Neuron (in vitro differentiated cells): ENCODE data around the gene PFAS.
A peak's percentile ranks its signal among the peaks of the same experiment; 100 is the strongest.

Source experiments
- H2AFZ ChIP-seq: one replicate; pipeline ENCODE4 v1.6.1; 2013; ENCODE audit warnings: low read depth, mild to moderate bottlenecking, inconsistent platforms, low read length, moderate library complexity
- H3K27me3 ChIP-seq: one replicate; pipeline ENCODE4 v1.6.1; 2013; ENCODE audit warnings: low read length; ENCODE audit not compliant: insufficient read depth
- H3K36me3 ChIP-seq: one replicate; pipeline ENCODE4 v1.6.1; 2013; ENCODE audit warnings: low read length; ENCODE audit not compliant: insufficient read depth
- H3K4me1 ChIP-seq: one replicate; pipeline ENCODE4 v1.6.1; 2013; ENCODE audit warnings: low read length; ENCODE audit not compliant: insufficient read depth
- H3K4me3 ChIP-seq: 2 replicates; pipeline ENCODE4 v1.5.1; 2013; ENCODE audit warnings: mild to moderate bottlenecking, low read length, moderate library complexity
- H3K9me3 ChIP-seq: one replicate; pipeline ENCODE4 v1.6.1; 2013; ENCODE audit warnings: low read length

The PFAS gene

GRCh38 chr17:8311131-8311790, 62.2 kb downstream of the PFAS start:
- no peaks in the 10 kb centered on the region for H3K9me3 ChIP-seq
- H3K4me3 ChIP-seq, result no peak overlapping the region
- H3K27me3 ChIP-seq, result peaks cover 61% of the 10 kb centered on the region

DNA sequence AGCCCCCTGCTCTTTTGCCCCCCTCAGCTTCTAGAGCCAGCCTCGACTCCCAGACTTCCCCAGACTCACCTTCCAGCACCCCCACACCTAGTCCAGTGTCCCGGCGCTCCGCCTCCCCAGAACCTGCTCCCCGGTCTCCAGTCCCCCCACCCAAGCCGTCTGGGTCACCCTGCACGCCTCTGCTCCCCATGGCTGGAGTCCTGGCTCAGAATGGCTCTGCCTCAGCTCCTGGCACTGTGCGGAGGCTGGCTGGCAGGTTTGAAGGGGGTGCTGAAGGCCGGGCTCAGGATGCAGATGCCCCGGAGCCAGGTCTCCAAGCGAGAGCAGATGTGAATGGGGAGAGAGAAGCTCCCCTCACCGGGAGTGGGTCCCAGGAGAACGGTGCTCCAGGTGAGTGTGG, 63.2 kb downstream of the PFAS start:
- Histone ChIP-seq H2AFZ (no peak overlapping the region), H3K27me3 (peaks cover 67% of the 10 kb centered on the region), H3K4me1 (peaks cover 16% of the 10 kb centered on the region), H3K4me3 (no peak overlapping the region), H3K36me3 (no peaks in the 10 kb centered on the region), H3K9me3 (no peaks in the 10 kb centered on the region)

More at GRCh38 chr17:8311131-8311790, 62.2 kb downstream of the PFAS start:
- H3K4me1 ChIP-seq, result peaks cover 16% of the 10 kb centered on the region
- no peaks in the 10 kb centered on the region for H3K36me3 ChIP-seq
- no peak overlapping the region for H2AFZ ChIP-seq

DNA sequence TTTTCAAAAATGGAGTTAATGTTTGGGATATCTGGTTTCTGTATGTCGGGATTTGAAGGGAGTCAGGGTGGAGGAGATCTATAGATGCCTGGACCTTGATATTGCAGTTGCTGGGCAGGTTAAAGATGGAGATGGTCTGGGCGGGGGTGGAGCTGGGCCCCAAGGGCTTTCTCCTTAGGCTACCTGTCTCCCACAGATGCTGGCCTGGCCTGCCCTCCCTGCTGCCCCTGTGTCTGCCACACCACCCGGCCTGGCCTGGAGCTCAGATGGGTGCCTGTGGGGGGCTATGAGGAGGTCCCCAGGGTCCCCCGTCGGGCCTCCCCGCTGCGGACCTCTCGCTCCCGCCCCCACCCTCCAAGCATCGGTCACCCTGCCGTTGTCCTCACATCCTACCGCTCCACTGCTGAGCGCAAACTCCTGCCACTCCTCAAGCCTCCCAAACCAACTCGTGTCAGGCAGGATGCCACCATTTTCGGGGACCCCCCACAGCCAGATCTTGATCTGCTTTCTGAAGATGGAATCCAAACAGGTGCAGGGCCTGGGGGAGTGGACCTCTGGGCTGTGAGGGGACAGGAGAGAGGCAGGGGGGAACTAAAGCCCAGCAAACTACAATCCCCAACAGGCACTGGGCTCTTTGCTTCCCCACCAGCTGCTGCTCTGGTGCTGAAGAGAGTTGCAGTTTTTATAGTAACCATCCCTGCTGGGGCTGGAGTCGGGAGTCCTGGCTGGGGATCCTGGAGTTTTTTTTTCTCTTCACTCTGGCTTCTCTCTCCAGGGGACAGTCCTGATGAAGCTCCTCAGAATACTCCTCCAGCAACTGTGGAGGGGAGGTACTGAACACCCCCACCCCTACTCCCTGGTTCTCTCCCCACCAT, 63.9 kb downstream of the PFAS start:
- Histone ChIP-seq H3K4me3 (no peak overlapping the region), H3K9me3 (no peaks in the 10 kb centered on the region), H2AFZ (no peak overlapping the region), H3K36me3 (no peaks in the 10 kb centered on the region), H3K27me3 (peaks cover 71% of the 10 kb centered on the region), H3K4me1 (peaks cover 16% of the 10 kb centered on the region)

DNA sequence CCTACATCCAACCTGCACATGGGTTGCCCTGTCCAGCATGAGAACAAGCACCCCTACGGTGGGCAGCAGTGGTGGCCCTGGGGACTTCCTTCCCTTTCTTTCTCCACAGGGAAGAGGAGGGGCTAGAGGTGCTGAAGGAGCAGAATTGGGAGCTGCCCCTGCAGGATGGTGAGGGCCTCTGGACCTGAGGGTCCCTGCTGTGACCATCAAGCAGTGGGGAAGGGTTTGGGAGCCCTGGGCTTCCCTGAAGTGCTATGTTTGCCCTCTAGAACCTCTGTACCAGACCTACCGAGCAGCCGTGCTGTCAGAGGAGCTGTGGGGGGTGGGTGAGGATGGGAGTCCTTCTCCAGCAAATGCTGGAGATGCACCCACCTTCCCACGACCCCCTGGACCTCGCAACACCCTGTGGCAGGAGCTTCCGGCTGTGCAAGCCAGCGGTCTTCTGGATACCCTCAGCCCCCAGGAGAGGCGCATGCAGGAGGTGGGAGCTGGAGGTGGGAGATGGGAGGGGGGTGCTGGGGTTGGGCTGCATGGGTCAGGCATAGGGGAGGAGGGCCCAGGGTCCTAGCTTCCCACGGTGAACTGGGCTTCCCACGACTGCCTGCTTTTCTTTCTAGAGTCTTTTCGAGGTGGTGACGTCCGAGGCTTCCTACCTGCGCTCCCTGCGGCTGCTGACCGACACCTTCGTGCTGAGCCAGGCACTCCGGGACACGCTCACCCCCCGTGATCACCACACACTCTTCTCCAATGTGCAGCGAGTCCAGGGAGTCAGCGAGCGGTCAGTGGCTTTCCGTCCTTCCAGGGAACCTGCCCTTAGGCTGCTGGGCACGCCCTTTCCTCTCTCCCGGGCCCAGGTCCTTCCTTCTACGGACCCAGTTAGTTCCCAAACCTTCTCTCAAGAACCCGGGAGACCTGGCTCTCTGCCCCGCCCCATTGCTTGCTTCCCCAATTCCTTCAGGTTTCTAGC, 66.0 kb downstream of the PFAS start:
- Histone ChIP-seq H2AFZ (peak overlapping the region; percentile 12), H3K4me1 (peaks cover 16% of the 10 kb centered on the region), H3K36me3 (no peaks in the 10 kb centered on the region), H3K9me3 (no peaks in the 10 kb centered on the region), H3K4me3 (no peak overlapping the region), H3K27me3 (peaks cover 78% of the 10 kb centered on the region)

- peak overlapping the region; percentile 12 for H2AFZ ChIP-seq
- H3K27me3 ChIP-seq, result peaks cover 71% of the 10 kb centered on the region
- H3K9me3 ChIP-seq, result no peaks in the 10 kb centered on the region
- H3K36me3 ChIP-seq, result no peaks in the 10 kb centered on the region
- H3K4me3 ChIP-seq, result no peak overlapping the region
- peaks cover 16% of the 10 kb centered on the region for H3K4me1 ChIP-seq
These were observed 66.7 kb downstream of the PFAS start for GRCh38 chr17:8315764-8316217.

DNA sequence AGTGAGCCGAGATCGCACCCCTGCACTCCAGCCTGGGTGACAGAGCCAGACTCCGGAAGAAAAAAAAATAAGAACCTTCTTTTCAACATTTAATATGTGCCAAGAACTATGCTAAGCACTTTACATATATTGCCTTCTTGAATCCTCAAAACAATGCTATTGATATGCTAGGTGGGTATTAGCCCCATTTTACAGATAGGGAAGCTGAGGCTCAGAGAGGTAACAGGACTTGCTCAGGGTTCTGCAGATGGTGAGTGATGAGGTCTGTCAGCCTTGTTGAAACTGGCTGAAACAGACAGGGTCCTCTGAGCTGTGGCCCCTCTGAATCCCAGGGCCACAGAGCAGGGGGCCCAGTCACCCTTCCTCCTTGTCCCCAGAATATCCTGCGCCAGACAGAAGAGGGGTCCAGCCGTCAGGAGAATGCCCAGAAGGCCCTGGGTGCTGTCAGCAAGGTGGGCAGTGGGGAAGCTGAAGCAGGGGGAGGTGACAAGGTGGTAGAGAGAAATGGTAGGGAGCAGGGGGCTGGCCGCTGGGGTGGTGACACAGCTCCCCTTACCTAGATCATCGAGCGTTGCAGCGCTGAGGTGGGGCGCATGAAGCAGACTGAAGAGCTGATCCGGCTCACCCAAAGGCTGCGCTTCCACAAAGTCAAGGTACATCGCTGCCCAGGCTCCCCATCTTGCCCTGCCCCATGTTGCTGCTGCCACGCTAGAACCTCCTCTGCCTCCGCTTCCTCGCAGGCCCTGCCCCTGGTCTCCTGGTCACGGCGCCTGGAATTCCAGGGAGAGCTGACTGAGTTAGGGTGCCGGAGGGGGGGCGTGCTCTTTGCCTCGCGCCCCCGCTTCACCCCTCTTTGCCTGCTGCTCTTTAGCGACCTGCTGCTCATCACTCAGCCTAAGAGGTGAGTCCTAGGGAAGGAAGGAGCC, 69.2 kb downstream of the PFAS start:
- H2AFZ ChIP-seq, result no peak overlapping the region
- H3K27me3 ChIP-seq, result peaks cover 53% of the 10 kb centered on the region
- H3K36me3 ChIP-seq, result no peaks in the 10 kb centered on the region
- no peaks in the 10 kb centered on the region for H3K9me3 ChIP-seq
- peaks cover 16% of the 10 kb centered on the region for H3K4me1 ChIP-seq
- no peak overlapping the region for H3K4me3 ChIP-seq
